NCI-H2227 treated with DMSO at 0.1 percent for 48 hours (cell line): ENCODE measurements around the gene DUT.
"Not testable (repeated sequence)": the region's sequence is repeated elsewhere in the genome, so short reads cannot be mapped to it uniquely, and the experiment has no call there.

Source experiments
- DNase-seq: peaks from one replicate; lab custom pipeline; 2025; lab: John Stamatoyannopoulos, UW

DUT gene

DNA sequence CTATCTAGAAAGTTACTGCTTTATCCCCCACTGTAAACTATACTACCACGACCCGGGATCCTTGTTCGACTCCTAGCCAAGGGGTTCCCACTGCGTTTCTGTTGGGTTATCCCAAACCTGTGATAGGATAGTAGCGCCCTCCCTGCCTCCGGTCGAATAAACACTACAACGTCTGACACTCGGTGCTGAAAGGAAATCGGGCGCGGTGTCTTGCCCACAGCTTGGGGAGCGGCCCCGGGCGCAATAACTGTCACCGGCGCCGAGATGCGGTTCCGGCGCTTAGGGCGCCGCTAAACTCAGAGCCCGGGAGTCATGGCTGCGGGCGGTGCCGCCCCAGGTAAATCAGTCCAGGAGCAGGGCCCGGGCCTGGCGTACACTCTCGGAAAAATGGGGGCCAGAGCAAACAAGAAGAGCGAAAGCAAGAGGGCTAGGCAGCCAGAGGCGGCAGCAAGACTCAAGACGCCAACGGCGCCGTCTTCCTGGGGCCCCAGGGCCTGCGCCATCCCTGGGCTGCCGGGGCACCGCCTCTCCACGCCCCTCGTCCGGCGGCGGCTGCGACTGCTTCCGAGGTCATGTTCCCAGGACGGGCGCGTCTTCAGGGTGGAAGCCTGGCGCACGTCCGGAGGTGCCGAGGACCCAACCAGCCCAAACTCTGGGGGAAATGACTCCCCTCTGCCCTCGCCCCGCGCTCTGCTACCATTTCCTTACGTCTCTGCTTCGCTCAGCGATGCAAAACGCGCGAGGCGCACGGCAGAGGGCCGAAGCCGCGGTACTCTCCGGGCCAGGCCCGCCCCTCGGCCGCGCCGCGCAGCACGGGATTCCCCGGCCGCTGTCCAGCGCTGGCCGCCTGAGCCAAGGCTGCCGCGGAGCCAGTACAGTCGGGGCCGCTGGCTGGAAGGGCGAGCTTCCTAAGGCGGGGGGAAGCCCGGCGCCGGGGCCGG lies at the start of gene DUT:
TSS of gene DUT (plus strand) at position 575 of the 941 bp plus-strand sequence. CDS start at position 662, 87 bp downstream.
- DNase-seq, result peak; percentile 82

DNA sequence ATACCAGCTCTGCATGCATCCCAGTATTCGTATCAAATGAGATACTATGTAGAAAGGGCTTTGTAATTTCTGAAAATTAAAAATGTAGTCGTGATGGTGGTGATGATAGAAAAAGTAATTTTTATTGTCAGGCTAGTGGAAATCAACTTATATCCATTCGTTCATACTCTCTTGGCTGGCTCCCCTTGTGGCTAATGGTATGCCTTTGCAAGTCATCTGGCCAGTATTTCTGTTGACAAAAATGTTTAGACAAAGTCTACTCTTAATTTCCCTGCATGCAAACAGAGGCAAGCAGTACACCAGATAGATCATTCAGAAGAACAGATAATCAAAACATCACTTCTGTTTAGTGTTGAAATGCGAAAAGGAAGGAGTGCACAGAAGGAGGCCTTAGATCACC lies 49.6 kb upstream of the DUT start:
- no peak for DNase-seq

GRCh38 chr15:48282216-48282615 lies 49.0 kb upstream of the DUT start:
- DNase-seq, result peak; percentile 30

GRCh38 chr15:48283396-48284145 lies 47.7 kb upstream of the DUT start:
- no peak for DNase-seq

DNA sequence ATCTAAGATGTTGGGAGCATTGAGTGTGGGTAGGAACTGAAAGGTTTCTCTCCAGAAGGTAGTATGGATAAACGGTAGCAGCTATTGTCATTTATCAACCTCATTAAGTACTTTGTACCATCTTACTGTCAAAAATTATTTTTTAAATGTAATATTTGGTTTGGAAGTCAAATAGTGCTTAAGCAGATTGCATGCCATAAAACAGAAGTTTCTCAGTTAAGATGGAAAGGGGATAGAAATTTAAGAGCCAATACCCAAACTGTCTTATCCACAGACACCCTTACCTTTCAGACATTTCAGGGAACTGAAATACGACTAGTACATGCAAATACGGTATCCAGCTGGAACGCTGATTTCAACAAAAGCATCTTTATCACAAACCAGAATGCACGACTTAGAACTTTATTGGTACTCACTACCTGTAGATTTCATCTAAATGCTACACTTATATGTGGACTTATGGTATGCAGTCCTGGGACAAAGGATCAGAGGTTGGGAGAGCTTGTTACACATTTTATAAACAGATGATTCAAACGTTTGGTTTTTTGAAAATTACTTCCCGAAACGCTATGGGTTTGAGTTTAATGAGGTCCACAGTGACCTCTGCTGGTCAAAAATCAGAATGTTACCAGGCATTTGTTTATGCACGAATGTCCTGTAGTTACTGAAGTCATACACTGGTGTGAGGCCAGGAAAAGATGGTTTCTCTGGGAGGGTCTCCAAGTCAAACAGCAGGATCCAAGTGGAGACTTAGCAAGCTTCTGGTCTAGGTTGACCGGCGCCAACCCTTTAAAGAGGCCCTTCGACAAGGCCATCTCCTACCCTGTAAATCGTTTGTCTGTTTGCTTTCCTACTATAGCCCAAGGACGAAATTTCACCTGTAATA lies 45.7 kb upstream of the DUT start:
- peak; percentile 71 for DNase-seq

DNA sequence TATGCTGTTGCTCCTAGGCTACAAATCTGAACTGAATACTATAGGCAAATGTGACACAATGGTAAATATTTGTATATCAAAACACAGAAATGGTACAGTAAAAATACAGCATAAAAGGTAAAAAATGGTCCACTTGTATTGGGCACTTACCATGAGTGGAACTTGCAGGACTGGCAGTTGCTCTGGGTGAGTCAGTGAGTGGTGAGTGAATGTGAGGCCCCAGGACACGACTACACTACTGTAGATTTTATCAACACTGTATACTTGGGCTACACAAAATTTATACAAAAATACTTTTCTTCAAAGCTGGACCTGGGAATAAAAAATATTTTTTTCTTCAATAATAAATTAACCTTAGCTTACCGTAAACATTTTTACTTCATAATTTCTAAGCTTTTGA lies 41.6 kb upstream of the DUT start:
- no peak for DNase-seq

GRCh38 chr15:48292458-48292857 lies 38.8 kb upstream of the DUT start:
- no peak for DNase-seq

GRCh38 chr15:48297668-48298067 lies 33.6 kb upstream of the DUT start:
- DNase-seq, result no peak

DNA sequence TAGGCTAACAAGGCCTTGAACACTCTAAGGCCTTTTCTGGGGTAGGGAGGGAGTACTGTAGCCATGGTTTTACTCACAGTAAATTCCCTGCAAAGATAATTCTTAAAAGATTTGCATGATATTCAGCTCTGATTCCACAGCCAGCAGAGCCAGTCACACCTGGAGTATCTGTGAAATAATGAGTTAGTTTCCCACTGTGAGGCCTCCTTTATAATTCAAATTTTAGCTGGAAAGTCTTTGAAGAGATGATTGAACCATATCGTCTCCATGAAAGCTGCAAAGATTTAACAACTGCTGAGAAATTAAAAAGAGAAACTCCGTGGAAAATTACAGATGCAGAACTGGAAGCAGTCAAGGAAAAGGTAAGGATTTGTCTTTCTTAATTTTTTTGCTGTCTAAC lies 32.3 kb upstream of the DUT start:
- DNase-seq, result no peak

DNA sequence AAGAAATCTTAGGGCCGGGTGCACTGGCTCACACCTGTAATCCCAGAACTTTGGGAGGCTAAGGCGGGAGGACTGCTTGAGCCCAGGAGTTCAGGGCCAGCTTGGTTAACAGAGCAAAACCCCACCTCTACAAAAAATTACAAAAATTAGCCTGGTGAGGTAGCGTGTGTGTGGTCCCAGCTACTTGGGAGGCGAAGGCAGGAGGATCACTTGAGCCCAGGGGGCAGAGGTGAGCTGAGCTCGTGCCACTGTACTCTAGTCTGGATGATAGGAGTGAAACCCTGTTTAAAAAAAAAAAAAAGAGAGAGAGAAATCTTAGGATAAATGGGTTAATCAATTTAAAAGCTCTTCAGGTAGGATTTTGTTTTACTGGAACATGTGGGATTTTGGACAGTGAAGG lies 31.2 kb upstream of the DUT start:
- no peak for DNase-seq

DNA sequence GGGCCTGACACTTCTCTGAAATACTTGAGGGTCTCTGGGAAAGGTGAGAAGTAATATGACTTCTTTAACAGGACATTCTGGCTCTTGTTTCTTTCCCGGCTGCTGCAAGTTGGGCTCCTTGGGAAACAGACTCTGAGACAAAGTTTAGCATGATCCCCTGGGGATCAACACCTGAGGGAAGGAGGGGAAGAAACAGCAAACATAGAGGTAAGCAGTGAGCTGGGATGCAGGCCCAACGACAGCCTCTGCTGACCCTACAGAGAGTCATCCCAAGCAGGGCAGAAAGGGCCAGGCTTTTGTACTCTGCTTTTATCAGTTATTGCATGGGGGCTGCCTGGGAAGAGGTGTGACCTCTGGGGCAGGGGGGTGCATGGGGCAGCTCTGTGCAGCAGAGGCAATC lies 26.8 kb upstream of the DUT start:
- no peak for DNase-seq

- DNase-seq, result no peak
Observed at GRCh38 chr15:48306639-48307038, 24.6 kb upstream of the DUT start.

DNA sequence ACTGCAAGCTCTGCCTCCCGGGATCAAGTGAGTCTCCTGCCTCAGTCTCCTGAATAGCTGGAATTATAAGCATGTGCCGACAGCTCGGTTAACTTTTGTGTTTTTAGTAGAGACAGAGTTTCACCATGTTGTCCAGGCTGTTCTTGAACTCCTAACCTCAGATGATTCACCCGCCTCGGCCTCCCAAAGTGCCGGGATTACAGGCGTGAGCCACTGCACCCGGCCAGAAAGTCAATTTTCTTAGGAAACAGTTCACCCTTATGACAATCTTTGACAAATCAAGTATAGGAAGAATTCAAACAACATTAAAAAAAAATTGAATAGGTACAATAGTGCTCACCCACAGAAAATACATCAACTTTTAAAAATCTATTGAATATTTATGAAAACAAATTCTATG lies 23.6 kb upstream of the DUT start:
- DNase-seq, result no peak

DNA sequence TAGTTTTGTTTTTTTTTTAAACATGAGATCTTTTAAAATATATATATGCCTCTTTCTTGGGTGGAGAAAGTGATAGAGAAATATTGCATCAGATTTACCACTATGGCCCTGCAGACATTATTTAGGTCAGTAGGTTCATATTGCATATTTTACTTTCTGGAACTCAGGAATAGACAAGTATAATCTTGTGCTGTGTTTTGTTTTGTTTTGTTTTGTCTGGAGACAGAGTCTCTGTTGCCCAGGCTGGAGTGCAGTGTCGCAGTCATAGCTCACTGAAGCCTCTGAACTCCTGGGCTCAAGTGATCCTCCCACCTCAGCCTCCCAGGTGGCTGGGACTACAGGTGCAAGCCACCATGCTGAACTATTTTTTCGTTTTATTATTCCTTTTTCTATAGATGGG lies 21.5 kb upstream of the DUT start:
- DNase-seq, result no peak

DNA sequence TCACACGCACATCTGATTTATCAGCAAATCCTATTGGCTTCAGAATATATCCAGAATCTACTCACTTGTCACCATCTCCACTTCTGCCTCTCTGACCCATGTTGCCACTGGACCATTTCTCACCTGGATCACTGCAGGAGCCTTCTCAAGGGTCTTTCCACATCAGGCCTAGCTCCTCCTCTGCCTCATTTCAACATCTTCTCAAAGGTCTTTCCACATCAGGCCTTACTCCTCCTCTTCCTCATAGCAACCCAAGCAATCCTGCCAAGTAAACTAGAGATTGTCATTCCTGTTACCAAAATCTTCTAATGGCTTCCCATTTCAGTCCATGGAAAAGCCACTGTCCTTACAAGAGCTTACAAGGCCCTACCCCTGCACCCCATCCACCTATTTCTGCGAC lies 18.0 kb upstream of the DUT start:
- no peak for DNase-seq

- DNase-seq, result no peak
Observed at GRCh38 chr15:48315041-48315440, 16.2 kb upstream of the DUT start.

GRCh38 chr15:48317221-48317620 lies 14.0 kb upstream of the DUT start:
- no peak for DNase-seq

GRCh38 chr15:48318131-48318530 lies 13.1 kb upstream of the DUT start:
- DNase-seq, result no peak

GRCh38 chr15:48323294-48323693 lies 7.9 kb upstream of the DUT start:
- no peak for DNase-seq

- no peak for DNase-seq
Observed at GRCh38 chr15:48324949-48325348, 6.3 kb upstream of the DUT start.

DNA sequence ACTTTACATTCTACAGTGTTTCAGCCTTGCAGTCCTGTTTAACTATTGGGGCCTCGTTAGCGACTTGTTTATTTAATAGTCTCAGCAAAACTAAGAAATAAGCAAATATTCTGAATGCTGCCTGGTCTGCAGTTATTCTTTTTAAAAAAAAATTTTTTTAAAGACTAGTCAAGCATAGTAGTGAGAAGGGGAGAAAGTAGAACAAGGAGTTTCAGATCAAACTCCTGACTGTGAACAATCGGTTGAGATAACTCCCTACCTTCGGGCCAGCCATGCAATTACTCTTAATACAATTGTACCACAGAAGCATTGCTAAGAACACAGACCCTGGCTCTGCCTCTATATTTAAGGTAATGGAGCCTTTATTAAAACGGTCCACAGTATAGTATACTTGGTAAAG lies 5.8 kb upstream of the DUT start:
- no peak for DNase-seq

- not testable (repeated sequence) for DNase-seq
Observed at GRCh38 chr15:48326180-48326579, 5.0 kb upstream of the DUT start.
